A549 treated with AZD9567 at 1 μM for 4 hours (cell line): ENCODE data around the gene POLK. TPM values are rescaled to one million over a fixed set of nuclear protein-coding genes. Genes with fewer than 3 reads are reported as not detected.

Source experiments
- total RNA-seq: library from RNA; stranded (reverse); fragments of 200-300 nt; extraction: Qiagen RNA extraction; gene quantifications from 5 replicates; pipeline ENCODE4 v1.2.3, GENCODE V29; 2022; ENCODE audit not compliant: insufficient read depth

POLK gene
- total RNA-seq: 8.4 to 11.9 TPM (median 10.6 TPM) in 5 replicates

GRCh38 chr5:75511435-75512382, at the start of gene POLK, which contains the start of gene CERT1:
TSS of gene POLK (plus strand) at chr5:75511891.
TSS of gene CERT1 (minus strand) at chr5:75511629. CDS start at chr5:75511207, 422 bp downstream.

GRCh38 chr5:75611311-75612225, 99.9 kb downstream of the POLK start, which contains the start of gene ANKDD1B:
TSS of gene ANKDD1B (plus strand) at chr5:75611453. CDS start at chr5:75611635, 182 bp downstream.

Other genes with a start within 250 kb of the POLK start
- gene HMGCR, start 174.7 kb upstream of the POLK start, total RNA-seq: 24.1 to 30.0 TPM (median 26.5 TPM) in 5 replicates
- gene CERT1, start 262 bp upstream of the POLK start, total RNA-seq: 20.7 to 24.5 TPM (median 24.0 TPM) in 5 replicates
- gene ANKDD1B, start 99.6 kb downstream of the POLK start, total RNA-seq: 0.06 TPM in 1 of 5 replicates, not detected in the others
- 8.9 to 15.3 TPM (median 11.5 TPM) in 5 replicates for gene POC5, start 205.5 kb downstream of the POLK start, total RNA-seq